GM06990 (cell line): Measurements from ENCODE around the gene KMT2D.

Source experiments
- DNase-seq: peaks from one replicate; pipeline ENCODE4 v3.0.0-alpha.2; 2011; ENCODE audit not compliant: insufficient read length; ENCODE audit errors: extremely low read depth
- H3K27me3 ChIP-seq: replicated peaks from 2 replicates; pipeline ENCODE4 v1.6.0; 2011; ENCODE audit warnings: low read length; ENCODE audit not compliant: control insufficient read depth, insufficient read depth
- H3K36me3 ChIP-seq: 2 replicates; pipeline ENCODE4 v1.5.1; 2011; ENCODE audit warnings: low read length; ENCODE audit not compliant: control insufficient read depth, insufficient read depth
- H3K4me3 ChIP-seq: replicated peaks from 2 replicates; pipeline ENCODE4 v1.5.1; 2011; ENCODE audit warnings: low read depth, mild to moderate bottlenecking, control low read depth, low read length
- TF ChIP-seq, protein P1 (sequence below): IDR thresholded peaks from 2 replicates; pipeline ENCODE4 v1.5.1; 2011; ENCODE audit warnings: low read length, control low read depth, mild to moderate bottlenecking, inconsistent platforms; ENCODE audit not compliant: insufficient read depth, poor library complexity, severe bottlenecking

KMT2D gene

DNA sequence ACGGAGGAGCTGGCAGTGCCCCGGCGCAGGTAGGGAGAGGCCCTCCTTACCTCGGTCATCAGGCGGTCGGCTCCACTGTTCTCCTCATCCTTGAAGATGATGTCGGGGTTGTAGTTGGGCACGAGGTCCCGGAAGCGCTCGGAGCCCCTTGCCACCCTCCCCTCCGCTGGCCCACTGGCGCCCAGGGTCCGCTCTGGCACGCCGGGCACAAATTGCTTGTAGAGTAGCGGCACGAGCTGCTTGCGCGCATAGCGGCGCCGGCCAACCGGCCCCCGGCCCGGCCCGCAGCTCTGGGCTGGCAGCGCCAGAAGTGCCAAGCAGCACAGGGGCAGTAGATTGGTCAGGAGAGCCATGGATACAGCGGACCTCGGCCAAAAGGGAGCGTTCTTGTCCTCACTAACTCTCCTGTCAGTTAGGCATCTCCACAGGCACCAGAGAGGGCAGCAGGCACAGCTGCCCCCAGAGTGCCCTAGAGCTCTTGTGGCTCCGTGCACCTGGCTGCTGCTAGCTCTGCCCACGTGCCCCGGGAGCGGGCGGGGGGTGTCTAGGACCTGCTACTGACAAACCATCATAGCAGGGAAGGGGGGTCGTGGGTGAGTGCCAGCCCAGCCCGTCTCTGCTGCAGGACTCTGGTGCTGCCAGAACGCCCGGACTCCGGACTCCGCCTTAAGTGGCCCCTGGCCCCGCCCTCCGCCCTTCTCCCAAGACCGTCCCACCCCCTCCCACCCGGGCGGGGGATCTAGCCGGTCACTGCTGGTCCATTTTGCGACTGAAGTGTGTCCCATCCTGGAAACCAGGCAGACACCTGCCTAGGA is 33.8 kb upstream of the KMT2D start, which contains the start of gene DHH:
Gene DHH, minus strand, starts transcription at position 642 of the 815 bp plus-strand sequence. Its CDS starts 289 bp downstream, at position 353.
- TF ChIP-seq, protein P1, sequence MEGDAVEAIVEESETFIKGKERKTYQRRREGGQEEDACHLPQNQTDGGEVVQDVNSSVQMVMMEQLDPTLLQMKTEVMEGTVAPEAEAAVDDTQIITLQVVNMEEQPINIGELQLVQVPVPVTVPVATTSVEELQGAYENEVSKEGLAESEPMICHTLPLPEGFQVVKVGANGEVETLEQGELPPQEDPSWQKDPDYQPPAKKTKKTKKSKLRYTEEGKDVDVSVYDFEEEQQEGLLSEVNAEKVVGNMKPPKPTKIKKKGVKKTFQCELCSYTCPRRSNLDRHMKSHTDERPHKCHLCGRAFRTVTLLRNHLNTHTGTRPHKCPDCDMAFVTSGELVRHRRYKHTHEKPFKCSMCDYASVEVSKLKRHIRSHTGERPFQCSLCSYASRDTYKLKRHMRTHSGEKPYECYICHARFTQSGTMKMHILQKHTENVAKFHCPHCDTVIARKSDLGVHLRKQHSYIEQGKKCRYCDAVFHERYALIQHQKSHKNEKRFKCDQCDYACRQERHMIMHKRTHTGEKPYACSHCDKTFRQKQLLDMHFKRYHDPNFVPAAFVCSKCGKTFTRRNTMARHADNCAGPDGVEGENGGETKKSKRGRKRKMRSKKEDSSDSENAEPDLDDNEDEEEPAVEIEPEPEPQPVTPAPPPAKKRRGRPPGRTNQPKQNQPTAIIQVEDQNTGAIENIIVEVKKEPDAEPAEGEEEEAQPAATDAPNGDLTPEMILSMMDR = no peak
- peaks cover 7% of the 10 kb centered on the region for H3K36me3 ChIP-seq
- no peaks in the 10 kb centered on the region; the same call in 1 of the 2 replicates for H3K27me3 ChIP-seq
- no peak for DNase-seq
- H3K4me3 ChIP-seq = no peak within 1 kb of the TSS

DNA sequence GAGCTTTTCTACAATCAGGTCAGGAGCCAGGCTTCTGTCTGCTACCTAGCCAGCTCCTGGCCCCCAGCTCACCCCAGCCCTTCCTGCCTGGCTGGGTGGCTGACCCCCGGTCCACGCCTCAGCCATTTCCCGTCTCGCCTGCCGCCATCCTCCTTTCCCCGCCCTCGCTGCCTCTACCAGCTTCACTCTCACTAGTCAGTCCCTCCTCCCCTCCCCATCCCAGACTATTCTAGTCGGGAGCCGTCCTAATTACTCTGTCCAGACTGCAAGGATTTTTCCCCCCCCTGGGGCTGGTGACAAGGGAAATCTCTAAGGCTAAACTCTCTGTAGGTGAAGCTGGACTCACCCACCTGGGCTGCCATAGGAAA is 33.2 kb upstream of the KMT2D start:
- Histone ChIP-seq H3K36me3 (peaks cover 7% of the 10 kb centered on the region), H3K27me3 (peaks cover 1% of the 10 kb centered on the region; the same call in 1 of the 2 replicates), H3K4me3 (no peak overlapping the region)
- no peak for DNase-seq
- TF ChIP-seq, protein P1 = no peak

DNA sequence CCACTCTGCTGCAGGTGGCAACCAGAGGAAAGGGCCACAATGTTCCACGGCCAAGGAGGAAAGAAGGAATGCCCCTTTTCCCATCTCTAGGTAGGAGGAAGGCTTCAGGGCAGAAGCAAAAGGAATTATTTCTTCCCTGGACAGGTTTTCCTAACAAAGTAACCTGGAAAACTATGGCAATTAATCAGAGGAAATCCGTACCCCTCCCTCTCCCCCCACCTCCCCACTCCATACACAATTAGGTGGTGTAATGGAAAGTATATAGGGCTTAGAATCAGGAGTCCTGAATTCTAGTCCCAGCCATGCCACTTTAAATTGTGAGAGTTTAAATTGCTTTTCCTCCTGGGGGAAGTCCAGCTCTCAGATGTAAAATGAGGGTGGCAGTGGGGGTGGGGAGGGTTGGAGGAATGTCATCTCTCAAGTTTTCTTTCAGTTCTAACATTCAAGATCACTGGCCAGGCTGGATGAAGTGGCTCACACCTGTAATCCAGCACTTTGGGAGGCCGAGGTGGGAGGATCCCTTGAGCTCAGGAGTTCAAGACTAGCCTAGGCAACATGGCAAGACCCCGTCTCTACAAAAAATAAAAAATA is 32.3 kb upstream of the KMT2D start:
- peaks cover 6% of the 10 kb centered on the region for H3K36me3 ChIP-seq
- no peak for DNase-seq
- no peak overlapping the region for H3K4me3 ChIP-seq
- TF ChIP-seq, protein P1 = no peak
- H3K27me3 ChIP-seq = peaks cover 1% of the 10 kb centered on the region; the same call in 1 of the 2 replicates

DNA sequence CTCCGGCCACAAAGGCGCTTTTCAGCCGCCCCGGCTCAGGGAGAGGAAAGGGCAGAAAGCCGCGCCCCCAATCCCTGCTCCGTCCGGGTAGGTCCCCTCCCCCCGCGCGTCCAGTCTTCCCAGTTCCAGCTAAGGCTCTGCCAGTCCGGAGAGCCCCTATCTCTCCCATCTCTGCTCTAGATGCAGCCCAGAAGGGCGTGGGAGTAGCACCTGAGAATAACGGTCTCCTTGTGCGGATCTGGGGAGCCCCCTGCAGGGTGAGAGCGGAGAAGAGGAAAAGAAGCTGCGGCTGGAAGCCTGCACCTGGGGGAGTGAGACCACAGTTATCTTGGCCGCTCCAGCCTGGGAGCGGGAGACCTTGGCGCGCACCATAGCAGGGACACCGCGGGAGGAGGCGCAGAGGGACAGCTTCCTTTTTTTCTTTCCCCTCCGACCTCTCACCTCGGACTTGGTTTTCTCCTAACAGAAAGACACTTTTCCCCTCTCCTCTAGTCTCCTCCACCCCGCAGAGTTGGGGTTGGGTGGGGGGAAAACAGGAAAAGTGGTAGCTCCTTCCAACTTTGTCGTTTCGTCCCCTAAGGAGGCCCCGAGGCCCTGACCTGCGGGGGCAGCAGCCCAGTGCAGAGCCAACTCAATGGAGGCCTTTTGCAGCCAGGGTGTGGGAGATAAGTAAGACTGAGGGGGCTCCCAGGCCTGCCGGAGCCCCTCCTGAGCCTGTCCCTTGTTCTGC is 31.7 kb upstream of the KMT2D start:
- TF ChIP-seq, protein P1 = peak; percentile 77
- peak; percentile 34 for DNase-seq
- Histone ChIP-seq H3K4me3 (0 out of 2 replicates have a peak overlapping the region, but pooled peaks have one; percentile 5), H3K36me3 (peaks cover under 1% of the 10 kb centered on the region), H3K27me3 (peaks cover 1% of the 10 kb centered on the region; the same call in 1 of the 2 replicates)

DNA sequence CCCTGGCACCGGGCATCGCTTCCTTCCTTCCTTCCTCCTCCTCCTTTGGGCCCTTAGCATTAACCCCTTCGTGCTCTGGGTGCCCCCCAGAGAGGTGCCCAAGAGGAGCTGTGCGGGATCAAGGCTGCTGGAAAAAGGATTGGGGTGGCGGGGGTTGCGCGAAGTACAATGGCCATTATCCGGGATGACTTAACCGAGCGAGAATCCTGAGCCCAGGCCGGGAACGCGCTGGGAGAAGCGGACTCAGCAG is 31.2 kb upstream of the KMT2D start:
- Histone ChIP-seq H3K4me3 (0 out of 2 replicates have a peak overlapping the region, but pooled peaks have one; percentile 5), H3K36me3 (no peaks in the 10 kb centered on the region; the same call in 1 of the 2 replicates), H3K27me3 (peaks cover 1% of the 10 kb centered on the region; the same call in 1 of the 2 replicates)
- no peak for DNase-seq
- TF ChIP-seq, protein P1 = no peak
